GM21619 (cell line): ENCODE measurements around the gene SSR1.
"Not testable (repeated sequence)": the region's sequence is repeated elsewhere in the genome, so short reads cannot be mapped to it uniquely, and the experiment has no call there.

ENCODE experiments used
- ATAC-seq: cut with Tn5 transposase; IDR thresholded peaks from one replicate; pipeline ENCODE4 v1.9.1; 2021; ENCODE audit not compliant: unreplicated experiment

The SSR1 gene

DNA sequence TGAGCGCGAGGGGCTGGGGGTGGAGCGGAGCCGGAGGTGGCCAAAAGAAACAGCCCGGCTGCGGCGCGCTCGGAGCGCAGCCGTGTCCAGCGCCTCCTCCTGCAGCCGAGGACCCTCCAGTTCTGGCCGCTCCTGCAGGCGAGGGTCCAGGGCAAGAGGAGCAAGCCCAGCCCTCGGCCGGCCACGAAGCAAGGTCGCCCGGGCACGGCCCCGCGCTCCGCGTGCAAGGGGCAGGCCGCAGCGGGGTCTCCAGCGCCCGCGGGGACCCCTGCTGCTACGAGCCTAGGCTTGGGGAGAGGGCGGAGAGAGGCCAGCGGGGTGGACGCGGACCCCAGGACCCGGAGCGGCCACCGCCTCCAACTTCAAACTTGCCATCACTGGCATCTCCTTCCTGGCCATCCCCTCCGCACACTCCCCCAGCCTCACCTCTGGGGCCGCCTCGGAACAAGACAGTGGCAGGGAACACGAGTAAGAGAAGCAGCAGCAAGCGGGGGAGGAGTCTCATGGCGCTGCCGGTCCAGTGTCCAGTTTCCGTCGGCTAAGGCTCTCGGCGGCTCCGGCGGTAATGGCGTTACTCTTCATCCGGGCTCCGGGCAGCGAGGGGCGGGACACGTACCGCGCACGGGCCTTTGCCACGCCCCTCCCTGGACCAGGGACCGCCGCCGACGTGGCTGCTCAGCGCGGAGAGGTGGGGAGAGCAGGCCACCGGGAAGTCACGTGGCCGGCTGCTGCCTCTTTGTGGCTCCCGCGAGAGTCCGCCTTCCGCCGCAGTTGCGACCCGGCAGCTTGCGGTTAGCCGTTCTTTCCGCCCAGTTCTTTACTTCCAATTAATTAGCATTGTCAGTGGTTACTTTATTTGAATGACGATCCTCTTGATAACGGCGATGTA is at the start of gene SSR1:
SSR1 (minus strand) TSS at position 584 of the 889 bp plus-strand sequence; CDS start at position 505, 79 bp downstream.
- ATAC-seq: peak; percentile 94

DNA sequence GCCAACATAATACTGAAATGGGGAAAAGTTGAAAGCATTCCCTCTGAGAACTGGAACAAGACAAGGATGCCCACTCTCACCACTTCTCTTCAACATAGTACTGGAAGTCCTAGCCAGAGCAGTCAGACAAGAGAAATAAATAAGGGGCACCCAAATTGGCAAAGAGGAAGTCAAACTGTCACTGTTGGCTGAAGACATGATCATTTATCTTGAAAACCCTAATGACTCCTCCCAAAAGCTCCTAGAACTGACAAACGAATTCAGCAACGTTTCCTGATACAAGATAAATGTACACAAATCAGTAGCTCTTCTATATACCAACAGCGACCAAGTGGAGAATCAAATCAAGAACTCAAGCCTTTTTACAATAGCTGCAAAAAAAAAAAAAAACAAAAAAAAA is 38.9 kb upstream of the SSR1 start:
- ATAC-seq: not testable (repeated sequence)

DNA sequence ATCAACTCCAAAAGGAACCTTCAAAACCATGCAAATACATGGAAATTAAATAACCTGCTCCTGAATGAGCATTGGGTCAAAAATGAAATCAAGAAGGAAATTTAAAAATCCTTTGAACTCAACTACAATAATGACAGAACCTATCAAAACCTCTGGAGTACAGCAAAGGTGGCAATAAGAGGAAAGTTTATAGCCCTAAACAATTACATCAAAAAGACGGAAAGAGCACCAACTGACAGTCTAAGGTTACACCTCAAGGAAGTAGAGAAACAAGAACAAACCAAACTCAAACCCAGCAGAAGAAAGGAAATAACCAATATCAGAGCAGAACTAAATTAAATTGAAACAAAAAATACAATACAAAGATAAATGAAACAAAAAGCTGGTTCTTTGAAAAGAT is 37.6 kb upstream of the SSR1 start:
- not testable (repeated sequence) for ATAC-seq

DNA sequence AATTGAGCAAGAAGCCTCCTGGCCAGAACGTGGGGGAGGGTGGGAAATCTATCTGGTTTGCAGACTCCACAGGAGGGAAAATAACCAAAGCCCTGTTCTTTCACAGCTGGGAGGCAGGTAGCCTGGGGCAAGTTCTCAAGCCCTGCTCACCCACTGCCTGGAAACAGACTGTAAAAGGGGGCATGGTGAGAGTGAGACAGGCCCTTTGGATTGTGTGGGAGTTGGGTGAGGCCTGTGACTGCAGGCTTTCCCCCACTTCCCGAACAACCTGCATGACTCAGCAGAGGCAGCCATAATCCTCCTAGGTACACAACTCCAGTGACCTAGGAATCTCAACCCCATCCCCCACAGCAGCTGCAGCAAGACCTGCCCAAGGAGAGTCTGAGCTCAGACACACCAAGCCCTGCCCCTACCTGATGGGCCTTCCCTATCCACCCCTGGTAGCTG is 34.6 kb upstream of the SSR1 start:
- ATAC-seq: not testable (repeated sequence)

DNA sequence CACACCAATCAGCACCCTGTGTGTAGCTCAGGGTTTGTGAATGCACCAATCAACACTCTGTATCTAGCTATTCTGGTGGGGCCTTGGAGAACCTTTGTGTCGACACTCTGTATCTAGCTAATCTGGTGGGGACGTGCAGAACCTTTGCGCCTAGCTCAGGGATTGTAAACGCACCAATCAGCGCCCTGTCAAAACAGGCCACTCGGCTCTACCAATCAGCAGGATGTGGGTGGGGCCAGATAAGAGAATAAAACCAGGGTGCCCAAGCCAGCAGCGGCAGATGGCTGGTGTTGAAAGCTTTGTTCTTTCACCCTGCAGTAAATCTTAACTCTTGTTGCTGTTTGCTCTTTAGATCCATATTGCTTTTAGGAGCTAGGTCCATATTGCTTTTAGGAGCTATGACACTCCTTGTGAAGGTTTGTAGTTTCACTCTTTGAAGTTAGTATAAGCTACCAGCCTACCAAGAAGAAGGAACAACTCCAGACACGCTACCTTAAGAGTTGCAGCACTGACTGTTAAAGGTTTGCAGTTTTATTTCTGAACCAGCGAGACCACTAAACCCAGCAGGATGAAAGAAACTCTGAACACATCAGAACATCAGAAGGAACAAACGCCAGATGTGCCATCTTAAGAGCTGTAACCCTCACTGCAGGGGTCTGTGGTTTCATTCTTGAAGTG is 31.9 kb upstream of the SSR1 start:
- not testable (repeated sequence) for ATAC-seq

DNA sequence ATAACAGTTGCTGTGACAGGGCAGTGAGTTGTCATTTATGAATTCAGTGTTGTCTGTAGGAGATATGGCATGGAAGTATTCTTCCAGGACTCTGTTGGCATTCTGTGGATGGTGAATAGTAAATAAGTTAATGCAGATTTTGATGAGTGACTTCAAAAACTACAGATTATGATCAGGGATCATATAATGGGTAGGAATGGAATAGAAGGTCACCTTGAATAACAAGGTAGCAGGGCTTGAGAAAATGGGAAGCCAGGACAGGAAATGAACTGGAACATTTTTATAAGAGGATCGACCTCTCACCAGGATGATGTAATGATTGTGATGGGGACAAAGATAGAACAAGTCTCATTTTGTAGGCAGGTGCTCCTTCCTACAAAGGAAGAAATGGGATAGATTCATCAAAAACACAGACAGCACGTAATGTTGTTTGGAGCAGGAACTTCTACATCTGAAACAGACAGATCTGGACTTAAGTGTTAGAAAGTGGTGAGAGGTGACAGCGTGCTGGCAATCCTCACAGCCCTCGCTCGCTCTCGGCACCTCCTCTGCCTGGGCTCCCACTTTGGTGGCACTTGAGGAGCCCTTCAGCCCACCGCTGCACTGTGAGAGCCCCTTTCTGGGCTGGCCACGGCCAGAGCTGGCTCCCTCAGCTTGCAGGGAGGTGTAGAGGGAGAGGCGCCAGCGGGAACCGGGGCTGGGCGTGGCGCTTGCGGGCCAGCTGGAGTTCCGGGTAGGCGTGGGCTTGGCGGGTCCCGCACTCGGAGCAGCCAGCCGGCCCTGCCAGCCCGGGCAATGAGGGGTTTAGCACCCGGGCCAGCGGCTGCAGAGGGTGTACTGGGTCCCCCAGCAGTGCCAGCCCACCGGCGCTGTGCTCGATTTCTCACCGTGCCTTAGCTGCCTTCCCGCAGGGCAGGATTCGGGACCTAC is 30.8 kb upstream of the SSR1 start:
- no peak for ATAC-seq

DNA sequence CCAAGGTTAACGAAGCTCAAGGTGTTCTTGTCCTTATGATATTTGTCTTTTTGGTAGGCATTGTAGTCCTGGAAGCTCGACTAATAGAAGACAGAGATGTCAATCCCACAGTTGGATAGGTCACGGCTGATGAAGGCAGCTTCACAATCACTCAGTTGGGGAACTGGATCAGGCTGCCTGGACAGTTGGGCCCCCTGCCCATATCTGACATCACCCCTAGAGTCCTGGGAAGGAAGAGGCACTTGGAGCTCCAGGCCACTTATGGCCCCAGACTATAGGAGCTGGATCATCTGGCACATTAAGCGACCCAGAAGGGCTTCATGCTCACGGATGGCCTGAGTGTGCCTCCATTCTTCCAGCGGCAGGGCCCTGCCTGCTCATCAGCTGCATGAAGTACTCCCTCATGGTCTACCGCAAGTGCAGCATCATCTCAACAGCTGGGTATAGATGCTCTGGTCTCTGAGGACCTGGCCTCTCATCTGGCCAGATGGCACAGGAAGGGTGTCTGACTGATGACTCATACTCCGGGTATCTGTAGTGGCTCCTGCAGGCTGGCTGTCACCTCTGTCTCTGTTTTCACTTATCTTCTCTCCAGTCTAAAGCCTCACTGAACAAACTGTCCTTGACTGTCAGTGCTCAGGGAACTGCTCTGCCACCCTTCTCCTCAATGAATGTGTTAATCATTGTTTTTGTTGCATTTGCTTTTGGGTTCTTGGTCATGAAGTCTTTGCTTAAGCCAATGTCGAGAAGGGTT is 29.2 kb upstream of the SSR1 start:
- peak; percentile 88 for ATAC-seq

DNA sequence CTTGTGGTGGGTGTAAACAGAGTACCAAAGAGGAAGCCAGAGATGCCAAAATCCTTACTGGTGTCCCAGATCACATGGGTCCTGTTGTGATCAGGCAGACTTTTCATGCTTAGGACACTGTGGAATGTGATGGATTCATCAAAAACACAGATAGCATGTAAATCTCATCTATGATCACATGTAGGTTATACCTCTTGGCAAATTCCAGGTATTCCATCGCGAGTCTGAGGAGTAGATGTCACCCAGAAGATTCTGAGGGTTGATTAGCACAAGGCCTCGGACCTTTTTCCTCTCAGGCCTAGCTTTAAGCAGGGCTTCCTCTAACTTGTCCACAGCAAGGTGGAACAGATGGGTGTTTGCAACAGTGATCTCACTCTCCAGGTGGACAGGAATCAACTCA is 28.3 kb upstream of the SSR1 start:
- no peak for ATAC-seq

DNA sequence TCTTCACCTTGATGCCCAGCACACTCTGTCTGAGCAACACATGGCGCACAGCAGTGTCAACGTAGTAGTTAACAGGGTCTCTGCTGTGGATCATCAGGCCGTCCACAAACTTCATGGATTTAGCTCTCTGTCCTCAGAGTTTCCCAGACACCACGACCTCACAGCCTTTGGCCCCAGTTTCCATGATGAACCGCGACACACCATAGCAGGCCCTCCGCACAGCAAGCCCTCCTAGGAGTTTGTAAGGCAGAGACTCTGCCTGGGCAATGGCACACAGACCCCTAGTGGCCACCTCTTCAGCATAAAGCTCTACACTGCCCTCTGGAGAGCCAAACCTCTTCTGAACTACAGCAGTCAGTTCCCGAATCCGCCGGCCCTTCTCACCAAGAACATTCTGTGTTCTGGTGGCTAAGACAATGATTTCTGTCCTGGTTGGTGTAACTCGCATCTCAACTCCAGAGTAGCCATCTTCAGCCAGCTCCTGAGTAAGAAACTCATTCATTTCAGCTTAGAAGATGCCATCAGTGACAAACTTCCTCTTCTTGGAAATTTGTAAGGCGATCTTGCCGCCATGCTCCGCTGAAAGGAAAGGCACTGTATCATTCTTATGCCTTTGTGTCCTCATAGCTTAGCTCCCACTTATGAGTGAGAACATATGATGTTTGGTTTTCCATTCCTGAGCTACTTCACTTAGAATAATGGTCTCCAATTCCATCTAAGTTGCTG is 26.2 kb upstream of the SSR1 start:
- not testable (repeated sequence) for ATAC-seq

DNA sequence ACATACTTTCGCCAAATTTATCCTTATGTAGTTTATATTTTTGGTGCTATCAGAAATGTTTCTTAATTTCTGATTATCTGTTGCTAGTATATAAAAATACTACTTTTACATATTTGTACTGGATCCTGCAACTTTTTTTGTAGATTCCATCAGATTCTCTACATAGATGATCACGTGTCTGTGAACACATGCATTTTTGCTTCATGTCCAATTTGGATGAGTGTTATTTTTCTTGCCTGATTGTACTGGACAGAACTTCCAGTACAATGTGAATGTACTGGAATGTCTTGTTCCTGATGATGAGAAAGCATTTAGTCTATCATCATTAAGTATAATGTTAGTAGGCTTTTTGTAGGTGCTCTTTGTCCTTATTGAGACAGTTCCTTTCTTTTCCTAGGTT is 25.0 kb upstream of the SSR1 start:
- no peak for ATAC-seq

DNA sequence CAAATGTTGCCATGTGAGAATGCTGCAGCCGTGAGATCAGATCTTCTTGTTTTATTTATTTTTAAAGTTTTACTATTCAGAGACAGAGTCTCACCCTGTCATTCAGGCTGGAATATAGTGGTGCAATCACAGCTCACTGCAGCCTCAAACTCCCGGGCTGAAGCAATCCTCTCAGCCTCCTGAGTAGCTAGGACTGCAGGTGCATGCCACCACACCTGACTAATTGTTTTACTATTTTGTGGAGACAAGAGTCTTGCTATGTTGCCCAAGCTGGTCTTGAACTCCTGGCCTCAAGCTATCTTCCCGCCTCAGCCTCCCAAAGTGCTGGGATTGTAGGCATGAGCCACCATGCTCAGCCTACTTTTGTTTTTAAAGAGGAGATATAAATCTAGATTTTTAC is 22.5 kb upstream of the SSR1 start:
- ATAC-seq: no peak

DNA sequence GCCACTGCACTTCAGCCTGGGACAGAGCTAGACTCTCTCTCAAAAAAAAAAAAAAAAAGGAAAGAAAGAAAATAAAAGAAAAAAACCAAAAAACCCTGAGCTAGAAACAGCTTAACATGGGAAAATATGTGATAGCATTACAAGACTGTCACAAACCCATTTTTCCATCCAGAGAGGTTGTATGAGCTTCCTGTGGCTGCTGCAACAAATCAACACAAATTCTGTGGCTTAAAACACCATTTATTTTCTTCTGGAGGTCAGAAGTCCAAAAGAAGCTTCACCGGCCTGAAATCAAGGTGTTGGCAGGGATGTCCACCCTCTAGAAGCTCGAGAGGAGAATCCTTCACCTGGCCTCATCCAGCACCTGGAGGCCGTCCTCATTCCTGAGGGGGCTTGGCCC is 21.7 kb upstream of the SSR1 start:
- ATAC-seq: no peak

DNA sequence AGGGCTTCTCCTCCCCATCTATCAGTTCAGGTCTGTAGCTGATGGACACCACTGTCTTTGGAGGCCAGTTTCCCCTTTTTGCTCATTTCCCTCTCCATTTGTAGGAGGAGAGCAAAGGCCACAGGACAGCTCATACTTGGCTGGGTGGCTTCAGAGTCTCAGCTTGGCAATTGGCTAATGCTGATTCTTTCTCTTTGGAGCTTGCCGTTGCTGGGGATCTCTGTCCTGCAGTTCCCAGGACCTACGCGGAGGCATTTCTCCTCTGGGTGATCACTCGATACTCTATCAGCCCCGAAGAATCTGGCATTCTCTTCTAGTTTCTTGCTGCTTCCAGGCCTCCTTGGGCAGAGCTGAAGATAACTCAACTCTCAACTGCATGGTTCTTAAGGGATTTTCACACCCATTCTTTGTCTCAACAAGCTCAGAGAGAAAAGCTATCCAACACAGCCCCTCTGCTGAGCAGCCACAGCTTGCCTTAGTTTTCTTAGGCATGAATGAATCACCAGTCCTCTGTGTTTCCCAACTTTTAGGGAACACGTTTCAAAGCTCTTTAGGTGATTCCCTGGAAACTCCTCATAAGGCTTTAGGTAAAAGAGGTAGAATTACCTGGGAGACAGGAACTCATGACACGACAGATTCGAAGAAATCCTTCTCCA is 19.2 kb upstream of the SSR1 start:
- no peak for ATAC-seq

DNA sequence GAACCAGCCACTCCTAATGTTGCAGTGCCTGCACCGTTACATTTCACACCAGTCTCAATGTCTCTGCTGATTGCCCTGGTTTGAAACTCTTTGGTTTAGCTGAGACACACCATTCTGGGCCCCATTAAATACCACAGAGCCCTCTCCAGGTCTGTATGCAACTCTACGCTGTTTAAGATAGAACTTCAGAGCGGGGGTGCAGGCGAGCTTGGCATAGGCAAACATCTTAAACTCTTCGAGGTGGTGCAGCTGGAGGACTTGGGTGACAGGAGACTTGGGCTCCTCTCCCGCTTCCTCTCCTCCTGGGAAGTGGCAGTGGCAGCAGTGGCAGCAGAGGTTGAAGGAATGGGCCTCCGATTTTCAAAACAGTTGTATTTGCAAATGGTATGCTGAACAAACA is 18.5 kb upstream of the SSR1 start:
- ATAC-seq: no peak

DNA sequence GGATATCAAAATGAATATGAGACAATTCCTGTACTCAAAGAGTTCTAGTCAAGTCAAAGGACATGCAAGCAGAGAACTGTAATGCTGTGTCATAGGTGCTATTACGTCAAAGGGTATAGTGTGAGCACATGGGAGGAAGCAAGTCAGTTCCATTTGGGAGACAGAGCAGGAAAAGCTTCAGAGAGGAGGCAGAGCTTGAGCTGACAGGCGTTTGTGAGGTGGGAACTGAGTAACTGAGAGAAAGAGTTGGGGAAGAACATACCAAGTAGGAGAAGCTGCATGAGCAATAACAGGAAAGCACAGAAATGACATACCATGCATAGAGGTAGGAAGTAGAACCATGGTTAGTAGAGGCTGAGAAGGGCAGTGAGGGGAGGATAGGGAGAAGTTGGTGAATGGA is 15.2 kb upstream of the SSR1 start:
- no peak for ATAC-seq

DNA sequence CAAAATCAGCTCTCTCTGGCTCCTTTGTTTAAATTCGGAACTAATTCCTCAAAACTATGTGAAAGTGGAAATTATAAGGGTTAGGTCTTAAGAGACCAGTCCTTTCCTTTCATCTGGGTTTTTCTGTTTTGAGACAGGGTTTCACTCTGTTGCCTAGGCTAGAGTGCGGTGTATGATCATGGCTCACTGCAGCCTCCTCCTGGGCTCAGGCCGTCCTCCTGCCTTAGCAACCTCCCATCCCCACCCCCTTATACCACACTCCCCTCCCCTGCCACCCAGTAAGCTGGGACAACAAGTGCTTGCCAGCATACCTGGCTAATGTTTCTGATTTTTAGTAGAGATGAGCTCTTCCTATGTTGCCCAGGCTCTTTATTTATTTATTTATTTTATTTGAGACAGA is 12.8 kb upstream of the SSR1 start:
- ATAC-seq: no peak

DNA sequence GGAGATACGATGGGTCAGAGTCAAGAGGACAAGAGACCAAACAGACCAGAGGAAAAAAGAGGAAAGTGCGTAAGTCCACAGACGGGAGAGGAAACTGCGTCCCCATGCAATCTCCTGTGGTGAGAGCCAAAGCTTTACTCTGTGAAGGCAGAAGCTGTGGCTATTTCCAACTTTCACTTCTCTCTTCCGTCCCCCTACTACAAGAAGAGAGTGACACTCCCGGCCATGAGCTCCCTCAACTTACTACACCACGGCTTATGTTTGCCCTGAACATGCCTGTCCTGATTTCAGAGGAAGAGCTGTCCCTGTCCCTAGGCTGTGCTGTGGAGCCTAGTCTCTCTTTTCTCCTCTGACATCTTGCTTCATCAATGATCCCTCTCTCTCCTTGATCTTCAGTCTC is 11.5 kb upstream of the SSR1 start:
- ATAC-seq: peak; percentile 70

DNA sequence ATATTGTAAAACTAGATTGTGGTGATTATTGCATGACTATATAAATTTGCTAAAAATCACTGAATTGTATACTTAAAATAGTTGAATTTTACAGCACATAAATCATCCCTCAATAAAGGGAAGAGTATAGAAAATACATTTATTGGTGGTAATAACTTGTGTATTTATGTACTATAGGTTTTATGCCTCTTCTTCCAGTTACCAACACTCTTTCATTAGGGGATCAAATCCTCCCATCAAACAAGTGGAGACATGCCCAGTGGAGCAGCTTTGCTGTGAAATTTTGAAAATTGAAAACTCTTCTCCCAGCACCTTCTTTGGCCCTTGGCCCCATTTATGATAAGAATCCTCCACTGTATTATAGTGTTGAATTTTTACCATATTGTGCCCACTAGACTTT is 10.1 kb upstream of the SSR1 start:
- no peak for ATAC-seq

DNA sequence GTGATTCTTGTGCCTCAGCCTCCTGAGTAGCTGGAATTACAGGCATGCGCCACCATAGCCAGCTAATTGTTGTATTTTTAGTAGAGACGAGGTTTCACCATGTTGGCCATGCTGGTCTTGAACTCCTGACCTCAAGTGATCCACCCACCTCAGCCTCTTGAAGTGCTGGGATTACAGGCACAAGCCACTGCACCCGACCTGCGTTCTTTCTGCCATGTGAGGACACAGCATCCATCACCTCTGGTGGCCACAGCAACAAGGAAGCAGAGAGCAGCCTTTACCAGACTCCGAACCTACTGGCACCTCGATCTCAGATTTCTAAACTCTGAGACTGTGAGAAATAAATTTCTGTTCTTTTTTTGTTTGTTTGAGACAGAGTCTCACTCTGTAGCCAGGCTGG is 8.9 kb upstream of the SSR1 start:
- ATAC-seq: not testable (repeated sequence)
